NCI-H1694 (cell line): ENCODE results near the gene CDYL.

Experiments used
- DNase-seq: peaks from one replicate; lab custom pipeline; 2025; lab: John Stamatoyannopoulos, UW

Gene CDYL

GRCh38 chr6:4776131-4776492 is at the start of gene CDYL:
TSS of gene CDYL (plus strand) at chr6:4776404. CDS start at chr6:4776784, 380 bp downstream.
- DNase-seq = no peak

DNA sequence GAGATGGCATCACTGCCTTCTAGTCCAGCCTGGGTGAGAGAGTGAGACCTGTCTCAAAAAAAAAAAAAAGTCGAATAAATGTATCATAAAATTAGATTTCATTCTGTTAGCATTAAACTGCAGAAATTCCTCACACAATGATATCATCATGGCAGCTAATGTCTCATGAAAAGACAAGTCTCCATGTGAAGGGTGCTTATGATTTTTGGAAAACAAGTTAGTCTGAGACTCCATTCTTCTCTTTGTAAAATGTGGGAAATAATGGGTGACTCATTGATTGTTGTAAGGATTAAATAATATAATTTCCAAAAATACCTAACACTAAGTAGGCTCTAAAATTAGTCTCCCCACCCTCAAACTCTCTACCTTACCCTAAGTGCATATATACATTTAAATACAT is 49.6 kb upstream of the CDYL start:
- no peak for DNase-seq

- DNase-seq = no peak
These were observed 49.0 kb upstream of the CDYL start for GRCh38 chr6:4727217-4727616.

DNA sequence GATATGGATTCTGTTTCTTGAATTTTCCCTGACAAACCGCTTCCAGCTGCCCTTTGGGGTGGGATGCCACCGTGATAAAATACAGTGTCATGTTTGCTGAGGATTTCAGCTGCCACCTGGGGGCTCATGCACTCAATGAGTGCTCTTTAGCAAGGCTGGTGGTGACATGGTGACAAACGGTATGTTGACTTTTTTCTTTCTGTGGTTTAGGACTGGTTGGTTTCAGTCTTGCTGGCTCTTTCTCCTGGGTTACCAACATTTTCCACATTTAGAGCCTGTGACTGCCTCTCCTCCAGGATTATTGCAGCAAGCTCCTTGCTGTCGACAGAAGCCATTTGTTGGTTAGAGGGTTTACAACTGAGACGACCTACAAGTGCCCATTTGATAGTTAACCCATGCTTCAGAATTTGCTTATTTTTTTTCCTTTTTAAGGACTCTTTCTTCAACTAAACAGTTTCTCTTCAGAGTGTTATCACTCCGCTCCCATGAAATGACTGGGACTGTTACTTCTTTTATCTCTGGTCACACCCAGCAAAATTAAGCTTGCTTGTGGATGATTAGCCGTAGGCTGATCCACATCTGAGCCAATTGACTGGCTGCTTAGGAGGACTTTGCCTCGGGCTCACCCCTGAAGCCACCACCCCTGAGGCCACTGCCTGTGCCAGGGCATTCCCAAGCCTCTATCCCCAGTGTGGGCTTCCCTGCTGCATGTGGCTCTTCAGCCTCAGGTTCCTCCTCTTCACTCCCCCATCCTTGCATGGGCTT is 48.4 kb upstream of the CDYL start:
- peak; percentile 1 for DNase-seq

GRCh38 chr6:4728436-4728769 is 47.8 kb upstream of the CDYL start:
- DNase-seq = no peak

DNA sequence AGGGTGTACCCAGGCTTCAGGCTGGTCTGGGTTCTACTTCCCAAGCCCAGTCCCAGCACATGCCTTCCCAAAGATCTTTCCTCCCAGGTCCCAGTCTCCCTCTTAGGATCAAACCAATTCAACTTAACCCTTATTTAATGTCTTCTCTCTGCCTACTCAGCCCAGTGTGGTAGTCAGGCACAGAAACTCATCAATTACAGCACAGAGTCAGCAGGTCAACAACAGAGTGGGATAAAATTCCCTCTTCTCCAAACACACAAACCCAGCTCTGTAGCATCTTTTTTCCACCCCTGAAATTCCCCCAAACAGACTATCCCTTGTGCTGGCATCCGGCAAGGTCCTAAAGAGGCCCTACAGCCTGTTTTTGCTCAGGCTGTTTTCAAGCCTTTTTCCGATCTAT is 47.3 kb upstream of the CDYL start:
- DNase-seq = no peak

GRCh38 chr6:4731996-4732395 is 44.2 kb upstream of the CDYL start:
- no peak for DNase-seq

DNA sequence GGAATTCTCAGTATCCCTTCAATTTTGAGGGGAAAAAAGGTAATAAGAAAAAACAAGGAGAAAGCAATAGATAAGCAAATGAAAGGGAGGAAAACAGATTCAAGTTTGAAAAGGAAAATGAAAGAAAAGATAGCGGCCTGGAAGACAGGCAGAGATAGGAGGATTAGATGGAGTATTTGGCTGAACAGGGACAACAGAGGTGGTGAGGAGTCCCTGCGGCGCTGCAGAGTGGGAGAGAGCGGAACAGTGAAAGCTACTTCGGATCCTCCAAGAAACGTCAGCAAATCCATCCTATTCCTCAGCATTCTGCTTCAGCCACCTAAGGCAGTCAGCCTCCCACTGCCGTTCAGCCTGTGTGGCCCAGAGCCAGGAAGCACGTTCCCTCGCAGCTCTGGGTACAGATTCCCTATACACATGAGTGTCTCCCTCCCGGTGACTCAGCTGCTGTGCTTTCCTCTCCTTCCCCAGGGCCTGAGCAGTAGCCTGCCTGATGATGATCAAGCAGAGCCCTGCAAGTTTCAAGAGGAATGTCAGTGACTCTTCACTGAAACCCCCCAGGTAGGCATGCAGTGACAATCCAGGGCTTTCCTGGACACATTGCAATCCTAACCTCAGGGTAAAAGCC is 43.4 kb upstream of the CDYL start:
- DNase-seq = peak; percentile 67

GRCh38 chr6:4736371-4736873 is 39.8 kb upstream of the CDYL start:
- no peak for DNase-seq

DNA sequence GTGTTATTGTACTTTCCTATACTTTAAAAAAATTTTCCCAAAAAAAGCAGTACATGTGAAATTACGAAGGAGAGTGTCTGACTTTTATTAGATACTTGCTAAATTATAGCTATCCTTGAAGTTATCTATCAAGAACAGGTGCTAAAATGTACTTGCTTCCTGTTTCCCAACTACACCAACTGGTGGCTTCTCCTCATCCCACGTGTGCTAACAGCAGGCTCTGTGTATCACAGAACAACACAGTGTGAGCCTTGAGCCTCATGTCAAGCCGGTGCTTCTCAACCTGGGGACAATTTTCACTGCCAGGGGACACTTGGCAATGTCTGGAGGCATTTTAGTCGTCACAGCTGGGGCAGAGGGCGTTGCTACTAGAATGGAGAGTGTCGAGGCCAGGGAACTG is 36.2 kb upstream of the CDYL start:
- no peak for DNase-seq

GRCh38 chr6:4743062-4743461 is 33.1 kb upstream of the CDYL start:
- DNase-seq = no peak

DNA sequence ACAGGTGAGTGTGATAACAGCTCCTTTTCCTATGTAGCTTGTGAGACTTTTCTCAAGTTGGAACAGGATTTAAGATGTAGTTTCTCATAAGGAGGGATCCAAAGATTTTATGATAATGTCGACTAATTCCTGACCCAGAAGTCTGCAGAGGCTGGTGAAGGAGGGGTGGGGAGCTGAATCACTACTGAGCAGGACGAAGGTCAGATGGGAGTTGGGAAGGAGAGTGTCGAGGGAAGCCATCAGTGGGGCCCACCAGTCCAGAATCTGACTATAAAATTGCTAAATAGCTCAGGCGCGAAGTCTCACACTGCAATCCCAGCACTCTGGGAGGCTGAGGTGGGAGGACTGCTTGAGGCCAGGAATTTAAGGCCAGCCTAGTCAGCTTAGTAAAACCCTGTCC is 32.3 kb upstream of the CDYL start:
- DNase-seq = no peak

DNA sequence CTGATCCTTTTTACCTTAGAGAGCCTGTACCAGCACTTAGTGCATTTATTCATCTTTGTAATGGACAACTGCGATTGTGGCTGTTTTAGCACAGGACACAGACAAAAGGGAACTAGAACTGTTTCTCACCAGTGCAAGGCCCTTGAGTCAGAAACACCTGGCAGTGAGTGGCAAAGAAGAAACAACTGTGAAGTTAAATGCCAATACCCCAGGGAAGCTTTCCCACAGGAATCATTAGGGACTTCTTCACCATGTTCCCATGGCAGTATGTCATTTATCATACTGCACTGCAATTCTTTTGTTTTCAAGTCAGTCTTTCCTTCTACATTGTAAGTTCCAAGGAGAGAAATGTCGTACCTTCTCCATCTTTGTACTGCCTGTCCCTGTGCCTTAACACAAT is 28.6 kb upstream of the CDYL start:
- no peak for DNase-seq

DNA sequence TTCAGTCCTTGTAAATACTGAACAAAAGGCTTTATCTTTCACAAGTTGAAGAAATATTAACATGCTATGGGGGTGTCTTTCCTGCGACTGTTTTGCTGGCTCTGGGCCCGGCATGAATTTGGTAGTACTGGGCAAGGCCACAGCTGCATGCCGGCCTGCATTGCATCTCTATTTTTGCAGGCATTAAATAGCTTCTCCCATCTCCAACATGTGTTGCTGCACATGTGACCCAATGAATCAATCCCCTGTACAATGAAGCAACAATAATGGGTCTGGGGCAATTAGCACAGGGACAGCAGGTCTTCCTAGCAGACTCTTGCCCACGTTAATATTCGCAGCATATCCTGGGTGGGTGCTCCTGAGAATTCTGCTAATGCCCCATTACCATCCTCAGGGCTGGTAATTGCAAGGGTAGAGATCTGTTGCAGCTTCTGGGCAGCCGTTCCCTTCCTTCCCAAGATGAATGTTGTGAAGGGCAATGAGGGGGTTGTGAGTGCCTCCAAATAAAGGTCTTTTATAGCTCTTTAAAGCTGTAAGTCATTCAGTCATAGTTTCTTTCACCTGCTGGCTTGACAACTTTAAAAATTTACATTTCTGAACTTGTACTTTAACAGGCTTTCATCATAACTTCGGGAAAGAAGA is 24.3 kb upstream of the CDYL start:
- no peak for DNase-seq

- DNase-seq = no peak
These were observed 20.0 kb upstream of the CDYL start for GRCh38 chr6:4756247-4756646.

- no peak for DNase-seq
These were observed 16.2 kb upstream of the CDYL start for GRCh38 chr6:4759997-4760396.

DNA sequence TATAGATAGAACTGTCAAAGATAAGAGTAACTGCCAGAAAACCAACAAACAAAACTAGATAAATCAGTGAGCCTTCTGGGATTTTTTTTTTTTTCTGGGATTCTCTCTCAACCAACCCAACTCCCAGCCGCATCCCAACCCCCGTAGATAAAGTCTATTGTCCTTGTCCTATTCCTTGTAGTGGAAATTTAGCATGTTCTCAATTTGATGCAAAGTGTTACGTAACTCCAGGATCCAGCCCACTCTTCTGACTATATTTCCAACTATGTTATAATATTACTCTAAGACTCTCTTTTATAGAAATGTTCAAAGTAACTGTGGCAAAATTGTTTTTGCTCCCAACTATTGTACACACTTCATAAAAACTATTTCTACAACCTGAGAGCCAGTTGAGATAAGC is 15.4 kb upstream of the CDYL start:
- no peak for DNase-seq

DNA sequence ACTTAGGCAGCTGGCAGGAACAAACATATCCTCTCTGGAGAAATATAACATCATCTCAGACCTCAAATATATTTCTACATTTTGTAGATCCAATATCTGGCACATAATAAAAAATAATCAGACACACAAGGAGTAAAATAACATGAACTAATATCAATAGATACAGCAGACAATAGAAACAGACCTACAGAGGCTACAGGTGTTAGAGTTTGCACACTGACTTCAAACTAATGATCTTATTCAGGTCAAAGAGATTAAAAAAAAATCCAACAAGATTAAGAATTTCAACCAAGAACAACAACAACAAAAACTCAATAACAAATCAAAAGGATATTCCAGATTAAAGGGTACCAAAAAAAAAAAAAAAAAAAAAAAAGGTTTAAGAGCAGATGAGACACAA is 13.9 kb upstream of the CDYL start:
- no peak for DNase-seq

- no peak for DNase-seq
These were observed 12.3 kb upstream of the CDYL start for GRCh38 chr6:4763921-4764320.

GRCh38 chr6:4768815-4769214 is 7.4 kb upstream of the CDYL start:
- DNase-seq = no peak

- DNase-seq = no peak
These were observed 3.5 kb upstream of the CDYL start for GRCh38 chr6:4772750-4773149.

- no peak for DNase-seq
These were observed 3.0 kb upstream of the CDYL start for GRCh38 chr6:4773181-4773580.

GRCh38 chr6:4774296-4774695 is 1.9 kb upstream of the CDYL start:
- DNase-seq = no peak
